GM12865 (cell line): ENCODE results near the gene DCDC2C.

Source experiments
- DNase-seq: peaks from one replicate; pipeline ENCODE4 v3.0.0; 2010; ENCODE audit warnings: low read depth
- H3K4me3 ChIP-seq: 2 replicates; pipeline ENCODE4 v1.5.1; 2011; ENCODE audit warnings: mild to moderate bottlenecking, low read depth, low read length, control low read depth
- CTCF ChIP-seq: IDR thresholded peaks from 2 replicates; pipeline ENCODE4 v1.5.1; 2011; ENCODE audit warnings: low read length, control low read depth, low read depth, inconsistent platforms; ENCODE audit not compliant: insufficient read depth; ENCODE audit errors: missing control alignments

The DCDC2C gene

GRCh38 chr2:3777966-3778365 is 74.6 kb downstream of the DCDC2C start:
- no peak for DNase-seq
- TF ChIP-seq CTCF, result no peak
- H3K4me3 ChIP-seq, result no peak overlapping the region

GRCh38 chr2:3778851-3779495 is 75.6 kb downstream of the DCDC2C start:
- no peak overlapping the region for H3K4me3 ChIP-seq
- TF ChIP-seq CTCF, result no peak
- DNase-seq, result no peak

- DNase-seq, result no peak
- TF ChIP-seq CTCF, result no peak
- H3K4me3 ChIP-seq, result no peak overlapping the region
These were observed 76.2 kb downstream of the DCDC2C start for GRCh38 chr2:3779496-3780049.

- H3K4me3 ChIP-seq, result no peak overlapping the region
- TF ChIP-seq CTCF, result peak; percentile 67
These were observed 77.4 kb downstream of the DCDC2C start for GRCh38 chr2:3780477-3781402.

GRCh38 chr2:3784731-3785130 is 81.4 kb downstream of the DCDC2C start:
- no peak for TF ChIP-seq CTCF

More at GRCh38 chr2:3780477-3781402, 77.4 kb downstream of the DCDC2C start:
- peak; percentile 77 for DNase-seq

GRCh38 chr2:3785220-3785889 is 82.0 kb downstream of the DCDC2C start:
- no peak for TF ChIP-seq CTCF
- H3K4me3 ChIP-seq, result no peak overlapping the region
- no peak for DNase-seq

More at GRCh38 chr2:3784731-3785130, 81.4 kb downstream of the DCDC2C start:
- H3K4me3 ChIP-seq, result no peak overlapping the region
- no peak for DNase-seq
